ENCODE results near the gene TEX54.
"Not testable (repeated sequence)": the region's sequence is repeated elsewhere in the genome, so short reads cannot be mapped to it uniquely, and the experiment has no call there.

TEX54 gene

DNA sequence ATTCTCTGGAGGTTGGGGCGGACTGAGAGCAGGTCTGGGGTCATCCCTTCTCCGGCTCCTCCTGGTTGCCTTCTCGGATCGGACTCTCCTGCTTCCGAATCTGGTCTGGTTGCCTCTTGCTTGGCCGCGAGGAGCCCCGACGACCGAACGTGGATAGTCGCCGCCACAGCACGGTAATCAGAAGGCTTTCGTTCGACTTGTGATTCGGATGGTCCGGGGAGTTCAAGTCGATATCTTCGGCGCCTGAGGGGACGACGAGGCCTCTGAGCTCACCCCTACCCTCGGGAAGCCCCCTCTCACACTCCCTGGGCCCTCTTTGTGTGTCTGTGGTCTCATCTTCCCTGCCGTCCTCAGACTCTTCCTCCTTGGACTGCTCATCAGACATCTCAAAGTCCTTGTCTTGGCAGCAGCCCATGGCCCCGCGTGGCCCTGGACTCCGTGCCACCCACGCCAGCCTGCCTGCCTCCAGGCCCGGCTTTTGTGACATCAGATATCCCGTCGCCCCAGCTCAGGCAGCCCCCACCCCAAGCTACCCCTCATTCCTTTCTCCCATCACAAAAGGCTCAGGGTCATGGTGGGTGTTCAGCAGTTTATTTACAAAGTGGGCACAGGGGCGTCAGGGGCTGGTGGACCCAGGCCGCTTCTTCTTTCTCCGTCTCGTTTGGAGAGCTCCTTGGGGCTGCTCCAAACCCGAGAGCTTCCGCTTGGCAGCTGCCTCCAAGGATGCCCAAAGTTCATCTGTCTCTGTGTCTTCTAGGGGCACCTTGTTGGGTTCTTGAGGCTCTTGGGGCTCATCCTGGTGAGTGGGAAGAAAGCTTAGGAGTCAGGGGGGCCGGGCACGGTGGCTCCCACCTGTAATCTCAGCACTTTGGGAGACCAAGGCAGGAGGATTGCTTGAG is at the start of gene TEX54:
Gene TEX54 (minus strand): TSS at position 506 of the 899 bp plus-strand sequence.
- no peak for DNase-seq

- DNase-seq: no peak
These were observed 49.7 kb upstream of the TEX54 start for GRCh38 chr11:62882431-62882749.

DNA sequence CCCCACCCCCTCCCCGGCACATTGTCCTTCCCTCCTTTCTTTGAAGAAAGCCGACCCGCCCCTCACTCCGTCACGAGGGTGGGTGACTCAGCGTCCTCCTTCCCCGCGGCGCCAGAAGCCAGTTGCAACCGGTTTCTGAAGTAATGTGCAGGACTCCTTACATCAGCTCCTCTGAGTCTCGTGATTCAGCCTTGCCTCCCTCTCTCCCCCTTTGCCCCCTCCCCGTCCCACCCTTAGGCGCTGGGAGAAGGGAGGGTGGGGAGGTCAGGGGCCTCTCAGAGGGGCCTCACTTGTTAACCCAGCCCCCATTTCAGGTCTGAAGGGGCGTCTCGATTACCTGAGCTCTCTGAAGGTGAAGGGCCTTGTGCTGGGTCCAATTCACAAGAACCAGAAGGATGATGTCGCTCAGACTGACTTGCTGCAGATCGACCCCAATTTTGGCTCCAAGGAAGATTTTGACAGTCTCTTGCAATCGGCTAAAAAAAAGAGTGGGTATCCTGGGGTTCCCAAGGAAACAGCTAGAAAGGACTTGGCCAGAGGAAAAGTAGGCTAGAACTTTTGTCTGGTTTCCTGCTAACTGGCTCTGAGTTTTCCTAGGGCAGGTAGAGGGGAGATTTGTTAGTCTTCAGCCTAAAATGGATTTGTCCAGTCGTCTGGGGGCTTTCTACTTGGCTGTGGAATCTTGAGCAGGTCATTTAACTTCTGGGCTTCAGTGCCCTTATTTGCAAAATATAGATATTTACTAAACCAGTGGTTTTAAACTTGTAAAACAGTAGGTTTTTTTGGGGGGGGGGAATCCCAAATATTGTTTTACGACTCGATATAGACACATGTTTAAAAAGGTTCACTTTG is 49.2 kb upstream of the TEX54 start:
- DNase-seq: peak; percentile 88 to 91 (median 90)

- DNase-seq: peak; percentile 65 to 91 (median 90)
These were observed 48.4 kb upstream of the TEX54 start, which contains the start of gene SLC3A2 for GRCh38 chr11:62880803-62881578. SLC3A2 (plus strand) TSS chr11:62880896; CDS start chr11:62881024, 128 bp downstream.

DNA sequence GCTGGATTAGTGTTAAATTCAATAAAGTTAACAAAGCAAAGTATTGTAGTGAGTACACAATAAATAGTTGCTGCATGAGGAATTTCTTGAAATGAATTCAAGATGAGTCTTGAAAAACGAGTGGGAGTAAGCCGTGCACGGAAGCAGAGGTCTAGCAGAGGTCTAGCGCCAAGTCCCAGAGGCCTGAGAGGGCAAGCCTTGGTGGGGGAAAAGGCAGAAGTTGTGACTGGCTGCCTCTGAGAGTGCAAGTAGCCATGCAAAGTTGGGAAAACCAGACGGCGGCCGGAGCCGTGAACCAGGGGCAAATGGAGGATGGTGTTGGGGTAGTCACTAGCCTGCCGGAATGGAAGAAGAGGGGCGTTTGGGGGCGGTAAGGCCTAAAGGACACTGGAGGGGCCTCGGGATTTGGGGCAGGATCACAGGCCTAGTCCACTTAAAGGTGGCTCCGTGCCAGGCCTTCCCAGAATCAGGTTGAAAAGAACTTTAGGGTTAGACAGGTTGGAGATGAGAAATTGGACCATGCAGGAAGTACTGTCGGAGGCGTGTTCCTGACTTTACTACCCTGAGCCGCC is 47.7 kb upstream of the TEX54 start:
- no peak for DNase-seq

DNA sequence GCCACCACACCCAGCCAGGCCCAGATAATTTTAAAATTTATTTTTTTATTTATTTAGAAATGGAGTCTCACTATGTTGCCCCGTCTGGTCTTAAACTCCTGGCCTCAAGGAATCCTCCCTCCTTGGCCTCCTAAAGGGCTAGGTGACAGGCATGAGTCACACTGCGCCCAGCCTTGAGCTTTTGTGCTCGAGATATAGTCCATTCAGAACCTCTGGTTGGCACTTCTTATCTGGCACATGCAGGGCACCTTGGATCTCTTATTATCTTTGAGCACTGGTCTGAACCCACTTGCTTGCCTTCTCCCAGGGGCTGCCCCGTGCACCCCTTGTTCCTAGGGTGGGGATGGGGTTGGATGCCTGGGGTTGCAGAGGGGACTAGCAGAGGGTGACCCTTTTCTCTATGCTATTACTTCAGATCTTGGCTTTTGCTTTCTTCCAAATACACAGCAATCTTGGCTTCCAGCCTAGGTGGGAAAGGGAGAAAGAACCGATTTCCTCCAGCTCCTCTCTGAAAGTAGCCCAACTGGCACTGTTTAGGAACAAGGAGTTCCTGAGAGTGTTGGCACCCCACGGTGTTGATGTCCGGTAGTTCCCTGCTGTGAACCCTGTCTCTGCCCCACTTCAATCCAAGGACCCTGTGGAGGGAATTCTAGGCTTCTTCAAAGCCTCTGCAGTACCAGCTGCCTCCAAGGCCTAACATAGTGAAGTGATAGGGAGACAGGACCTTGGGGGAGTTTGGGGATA is 46.8 kb upstream of the TEX54 start:
- DNase-seq: no peak

- no peak for DNase-seq
These were observed 44.1 kb upstream of the TEX54 start for GRCh38 chr11:62876712-62877111.

GRCh38 chr11:62875698-62876478 is 43.2 kb upstream of the TEX54 start:
- no peak for DNase-seq

DNA sequence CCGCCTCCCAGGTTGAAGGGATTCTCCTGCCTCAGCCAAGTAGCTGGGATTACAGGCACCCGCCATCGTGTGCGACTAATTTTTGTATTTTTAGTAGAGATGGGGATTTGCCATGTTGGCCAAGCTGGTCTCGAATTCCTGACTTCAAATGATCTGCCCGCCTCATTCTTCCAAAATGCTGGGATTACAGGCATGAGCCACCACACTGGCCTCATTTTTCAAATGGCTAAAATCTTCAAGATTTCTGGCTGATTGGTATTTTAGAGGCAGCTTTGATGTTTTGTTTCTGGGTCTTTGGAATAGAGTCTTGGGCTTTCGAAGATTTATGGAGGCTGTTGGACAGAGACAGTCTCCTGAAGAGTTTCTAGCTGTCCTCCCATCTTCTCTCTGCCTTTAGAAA is 42.2 kb upstream of the TEX54 start:
- no peak for DNase-seq

DNA sequence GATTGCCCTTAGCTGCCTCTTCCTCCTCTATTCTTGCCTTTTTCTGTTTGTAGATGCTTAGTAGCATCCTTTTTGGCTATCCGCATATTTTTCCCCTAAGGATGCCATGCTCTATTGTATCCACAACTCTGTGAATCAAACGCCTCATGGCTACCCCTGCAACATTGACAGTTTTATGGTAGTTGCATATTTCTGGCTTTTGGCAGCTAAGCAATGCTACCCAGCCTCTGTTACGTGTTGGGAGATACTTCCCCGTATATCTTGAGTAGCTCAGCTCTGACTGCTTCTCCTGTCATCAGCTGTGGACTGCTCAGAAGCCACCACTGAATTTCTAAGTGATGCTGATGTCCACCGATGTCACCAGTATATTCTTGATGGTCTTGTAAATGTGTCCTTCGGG is 33.0 kb upstream of the TEX54 start:
- DNase-seq: no peak

DNA sequence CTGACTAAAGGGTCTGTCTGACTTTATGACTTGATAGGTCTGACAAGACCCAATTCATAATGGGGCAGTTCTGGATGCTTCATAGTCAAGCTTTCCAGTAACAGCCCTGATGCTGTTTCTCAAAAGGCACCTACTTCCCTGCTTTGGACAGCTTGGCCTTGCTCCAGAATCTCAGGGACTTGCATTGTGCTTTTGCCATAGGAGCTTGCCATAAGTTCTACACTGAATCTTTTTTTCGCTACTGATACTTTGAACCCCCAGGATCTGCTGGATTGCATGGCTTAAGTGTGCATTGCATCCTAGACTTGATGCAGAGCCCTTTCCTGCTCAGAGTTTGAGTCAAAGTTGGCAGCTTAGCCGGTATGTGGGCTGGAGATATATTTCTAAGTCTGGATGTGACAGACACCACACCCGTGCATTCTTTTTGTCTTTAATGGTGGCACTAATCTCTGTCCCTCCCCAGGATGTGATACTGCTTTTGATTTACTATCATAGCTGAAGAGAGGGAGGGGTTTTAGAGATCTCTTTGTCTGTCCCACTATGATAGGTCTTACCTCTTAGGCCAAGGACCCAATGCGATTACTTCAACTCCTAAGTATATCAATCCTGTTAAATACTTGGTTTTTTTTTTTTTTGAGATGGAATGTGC is 31.2 kb upstream of the TEX54 start:
- no peak for DNase-seq

- DNase-seq: not testable (repeated sequence)
These were observed 29.0 kb upstream of the TEX54 start for GRCh38 chr11:62861564-62862192.

- DNase-seq: no peak
These were observed 28.4 kb upstream of the TEX54 start for GRCh38 chr11:62860835-62861563.

- DNase-seq: not testable (repeated sequence)
These were observed 26.7 kb upstream of the TEX54 start for GRCh38 chr11:62859281-62859703.

DNA sequence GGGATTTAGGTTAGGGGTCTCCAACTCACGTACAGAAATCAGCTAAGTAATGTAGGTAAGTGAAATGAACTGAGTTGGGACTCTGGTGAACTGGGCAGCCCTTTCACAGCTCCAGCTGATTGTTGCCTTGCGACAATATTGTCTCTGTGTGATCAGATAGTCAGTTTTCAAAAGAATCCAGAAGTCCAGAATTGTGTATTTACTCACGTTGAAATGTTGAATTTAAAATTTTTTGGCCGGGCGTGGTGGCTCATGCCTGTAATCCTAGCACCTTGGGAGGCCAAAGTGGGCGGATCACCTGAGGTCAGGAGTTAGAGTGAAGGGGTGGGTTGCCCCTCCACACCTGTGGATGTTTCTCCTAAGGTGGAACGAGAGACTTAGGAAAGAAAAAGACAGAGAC is 25.6 kb upstream of the TEX54 start:
- no peak for DNase-seq

DNA sequence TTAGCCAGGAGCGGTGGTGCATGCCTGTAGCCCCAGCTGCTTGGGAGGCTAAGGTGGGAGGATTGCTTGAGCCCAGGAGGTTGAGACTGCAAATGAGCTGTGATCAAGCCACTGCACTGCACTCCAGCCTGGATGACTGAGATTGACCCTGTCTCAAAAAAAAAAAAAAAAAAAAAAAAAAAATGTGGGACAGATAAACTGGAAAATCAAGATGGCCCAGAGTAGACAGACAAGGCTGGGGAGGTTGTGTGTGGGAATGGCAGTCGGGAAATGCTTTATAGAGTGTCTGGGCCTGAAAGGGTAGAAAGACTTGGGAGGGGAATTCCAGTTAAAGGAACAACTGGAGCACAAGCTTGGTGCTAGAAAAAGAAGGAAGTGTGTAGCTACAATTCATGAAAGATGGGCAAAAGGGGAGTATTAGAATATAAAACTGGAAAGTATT is 24.9 kb upstream of the TEX54 start:
- DNase-seq: no peak

GRCh38 chr11:62856333-62856895 is 23.8 kb upstream of the TEX54 start:
- no peak for DNase-seq

- DNase-seq: peak; percentile 95 to 98 (median 98)
These were observed 23.1 kb upstream of the TEX54 start for GRCh38 chr11:62855571-62856332.
